ENCODE measurements around the gene SMOC2. TPM values are rescaled to one million over a fixed set of nuclear protein-coding genes. Genes with fewer than 3 reads are reported as not detected.

Gene SMOC2
- total RNA-seq, 4 donors from 2014 or later = 45.8 to 130 (median 84.0) TPM

GRCh38 chr6:168420084-168420483, 20.9 kb upstream of the SMOC2 start:
- Histone ChIP-seq H3K27me3 (no peaks in the 10 kb centered on the region), H3K4me1 (peaks cover 0 to 29% (median 17%) of the 10 kb centered on the region in 4 donors), H3K9me3 (no peaks in the 10 kb centered on the region), H3K27ac (replicated peaks in 1 of 4) (no peak overlapping the region), H3K36me3 (no peaks in the 10 kb centered on the region), H3K4me3 (no peak overlapping the region)
- DNase-seq (ENCODE audit: extremely low spot score) = no peak
- WGBS = 95% methylated on average over 9 of the region's 9 CpGs
- no peak for TF ChIP-seq EP300 (IDR thresholded peaks at IDR 0.05)
- no peak for TF ChIP-seq CTCF (IDR thresholded peaks at IDR 0.05)
- TF ChIP-seq POLR2AphosphoS5 (IDR thresholded peaks at IDR 0.05) = no peak
- TF ChIP-seq POLR2A (IDR thresholded peaks at IDR 0.05; ENCODE audit: low read depth) = no peak
- intact Hi-C loops (cut with DNase I) = no loop called here

- no peak for DNase-seq (ENCODE audit: extremely low spot score)
- Histone ChIP-seq H3K27me3 (no peaks in the 10 kb centered on the region), H3K9me3 (no peaks in the 10 kb centered on the region), H3K36me3 (no peaks in the 10 kb centered on the region), H3K27ac (replicated peaks in 1 of 4) (no peak overlapping the region), H3K4me1 (peaks cover 0 to 23% (median 11%) of the 10 kb centered on the region in 4 donors), H3K4me3 (no peak overlapping the region)
- 91% methylated on average over 13 of the region's 13 CpGs for WGBS
- TF ChIP-seq POLR2A (IDR thresholded peaks at IDR 0.05; ENCODE audit: low read depth) (no peak), EP300 (IDR thresholded peaks at IDR 0.05) (no peak), CTCF (IDR thresholded peaks at IDR 0.05) (no peak), POLR2AphosphoS5 (IDR thresholded peaks at IDR 0.05) (no peak)
- intact Hi-C loops (cut with DNase I) = no loop called here
Measured at GRCh38 chr6:168420706-168421105, 20.3 kb upstream of the SMOC2 start.

GRCh38 chr6:168427184-168427583, 13.8 kb upstream of the SMOC2 start:
- 95% methylated on average over 8 of the region's 8 CpGs for WGBS
- TF ChIP-seq POLR2AphosphoS5 (IDR thresholded peaks at IDR 0.05) (no peak), CTCF (IDR thresholded peaks at IDR 0.05) (no peak), POLR2A (IDR thresholded peaks at IDR 0.05; ENCODE audit: low read depth) (no peak), EP300 (IDR thresholded peaks at IDR 0.05) (no peak)
- Histone ChIP-seq H3K27me3 (peaks cover 0 to 18% (median 0%) of the 10 kb centered on the region in 4 donors), H3K9me3 (no peaks in the 10 kb centered on the region), H3K4me1 (no peaks in the 10 kb centered on the region), H3K27ac (replicated peaks in 1 of 4) (no peak overlapping the region), H3K36me3 (no peaks in the 10 kb centered on the region), H3K4me3 (no peak overlapping the region)
- intact Hi-C loops (cut with DNase I) = no loop called here
- DNase-seq (ENCODE audit: extremely low spot score) = no peak

- TF ChIP-seq POLR2AphosphoS5 (IDR thresholded peaks at IDR 0.05) = no peak
- TF ChIP-seq EP300 (IDR thresholded peaks at IDR 0.05) = no peak
- no peak for TF ChIP-seq POLR2A (IDR thresholded peaks at IDR 0.05; ENCODE audit: low read depth)
- no peak for TF ChIP-seq CTCF (IDR thresholded peaks at IDR 0.05)
Measured at GRCh38 chr6:168428052-168428826, 12.7 kb upstream of the SMOC2 start.

More at GRCh38 chr6:168428052-168428826, 12.7 kb upstream of the SMOC2 start:
- H3K9me3 ChIP-seq = no peaks in the 10 kb centered on the region
- H3K36me3 ChIP-seq = no peaks in the 10 kb centered on the region
- H3K4me3 ChIP-seq = no peak overlapping the region
- DNase-seq (ENCODE audit: extremely low spot score) = no peak
- intact Hi-C loops (cut with DNase I) = no loop called here
- H3K27ac ChIP-seq (replicated peaks in 1 of 4) = no peak overlapping the region
- 86% methylated on average over 14 of the region's 14 CpGs for WGBS
- H3K4me1 ChIP-seq = no peaks in the 10 kb centered on the region
- peaks cover 0 to 21% (median 0%) of the 10 kb centered on the region in 4 donors for H3K27me3 ChIP-seq
